Measurements from ENCODE around the gene CLEC19A.

CLEC19A gene

DNA sequence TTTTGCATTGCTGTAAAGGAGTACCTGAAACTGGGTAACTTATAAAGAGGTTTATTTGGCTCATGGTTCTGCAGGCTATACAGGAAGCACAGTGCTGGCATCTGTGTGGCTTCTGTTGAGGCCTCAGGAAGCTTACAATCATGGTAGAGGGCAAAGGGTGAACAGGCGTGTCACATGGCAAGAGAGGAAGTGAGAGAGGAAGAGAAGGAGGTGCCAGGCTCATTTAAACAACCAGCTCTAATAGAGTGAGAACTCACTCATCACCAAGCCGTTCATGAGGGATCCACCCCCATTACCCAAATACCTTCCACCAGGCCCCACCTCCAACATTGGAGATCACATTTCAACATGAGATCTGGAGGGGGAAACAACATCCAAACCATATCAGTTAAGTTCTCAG lies 16.4 kb upstream of the CLEC19A start:
- Mint-ChIP-seq H3K4me3 (no peak overlapping the region), H3K9me3 (peaks cover 18% of the 10 kb centered on the region), H3K27me3 (no peaks in the 10 kb centered on the region), H3K4me1 (peaks cover 6% of the 10 kb centered on the region), H3K27ac (no peak overlapping the region), H3K36me3 (peaks cover 52% of the 10 kb centered on the region)
- ATAC-seq, result no peak

DNA sequence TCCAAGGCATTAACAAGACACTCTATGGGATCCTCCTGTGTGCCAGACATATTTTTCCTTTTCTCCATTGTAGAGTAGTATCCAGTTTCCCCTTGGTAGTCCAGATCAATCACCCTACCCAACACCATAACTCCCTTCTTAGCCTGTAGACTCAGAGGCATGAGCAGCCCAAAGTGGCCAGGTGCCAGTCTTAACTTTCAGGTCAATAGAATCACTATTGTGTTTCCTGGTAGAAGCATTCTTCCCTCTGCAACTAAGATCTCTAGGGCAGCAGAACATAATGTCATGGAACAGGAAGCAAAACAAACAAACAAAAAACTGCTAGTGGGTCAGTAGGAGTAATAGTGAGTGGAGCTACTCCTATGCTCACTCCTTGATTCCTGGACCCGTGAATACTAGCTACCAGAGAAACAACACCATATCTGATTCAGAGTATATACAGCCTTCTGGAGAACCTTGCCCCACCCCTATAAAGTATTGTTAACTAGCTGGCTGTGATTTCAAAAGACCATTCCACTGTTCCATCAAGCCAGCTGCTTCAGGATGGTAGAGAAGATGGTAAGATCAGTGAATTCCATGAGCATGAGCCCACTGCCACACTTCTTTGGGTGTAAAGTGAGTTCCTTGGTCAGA lies 11.2 kb upstream of the CLEC19A start:
- Mint-ChIP-seq H3K27me3 (no peaks in the 10 kb centered on the region), H3K4me1 (peaks cover under 1% of the 10 kb centered on the region), H3K9me3 (peaks cover 1% of the 10 kb centered on the region), H3K27ac (no peak overlapping the region), H3K4me3 (no peak overlapping the region), H3K36me3 (peaks cover under 1% of the 10 kb centered on the region)
- no peak for ATAC-seq

DNA sequence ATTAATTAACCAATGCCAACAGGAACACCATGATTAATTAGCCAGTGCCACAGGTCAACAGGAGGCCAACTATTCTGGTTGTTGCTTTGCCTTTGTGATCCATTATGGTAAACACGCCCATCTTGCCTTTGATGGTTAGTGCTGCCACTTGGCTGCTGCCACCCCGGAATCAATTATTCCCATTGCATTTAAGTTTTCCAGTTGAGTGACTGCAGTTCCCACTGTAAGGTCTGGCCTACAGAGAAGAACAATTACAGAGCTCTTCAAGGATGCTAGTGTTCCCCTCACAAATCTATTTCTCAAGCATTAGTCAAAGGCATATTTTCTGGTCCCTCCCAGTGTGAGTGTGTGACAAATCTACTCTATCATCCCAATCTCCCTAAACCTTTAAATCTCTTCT lies 7.1 kb upstream of the CLEC19A start:
- Mint-ChIP-seq H3K36me3 (no peaks in the 10 kb centered on the region), H3K9me3 (no peaks in the 10 kb centered on the region), H3K27ac (no peak overlapping the region), H3K4me1 (peaks cover under 1% of the 10 kb centered on the region), H3K27me3 (no peaks in the 10 kb centered on the region), H3K4me3 (no peak overlapping the region)
- ATAC-seq, result no peak

- no peaks in the 10 kb centered on the region for H3K36me3 Mint-ChIP-seq
- H3K4me3 Mint-ChIP-seq, result no peak overlapping the region
- H3K4me1 Mint-ChIP-seq, result peaks cover 12% of the 10 kb centered on the region
- no peaks in the 10 kb centered on the region for H3K27me3 Mint-ChIP-seq
- ATAC-seq, result no peak
- H3K27ac Mint-ChIP-seq, result peak overlapping the region; percentile 23
- H3K9me3 Mint-ChIP-seq, result no peaks in the 10 kb centered on the region
Observed at GRCh38 chr16:19281246-19281645, 4.3 kb upstream of the CLEC19A start.

DNA sequence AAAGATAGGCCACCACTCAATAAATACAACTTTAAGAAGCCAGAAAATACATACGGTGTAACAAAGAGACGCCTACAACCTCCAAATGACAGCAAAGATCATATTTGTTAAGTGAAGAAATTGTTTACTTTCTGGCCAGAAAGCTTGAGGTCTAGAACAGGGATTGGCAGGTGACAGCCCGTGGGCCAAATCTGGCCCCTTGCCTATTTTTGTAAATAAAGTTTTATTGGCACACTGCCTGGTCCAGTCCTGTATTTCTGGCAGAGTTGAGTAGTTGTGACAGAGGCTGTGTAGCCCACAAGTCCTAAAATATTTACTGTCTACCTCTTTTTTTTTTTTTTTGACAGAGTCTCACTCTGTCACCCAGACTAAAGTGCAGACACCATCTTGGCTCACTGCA lies 3.4 kb upstream of the CLEC19A start:
- no peaks in the 10 kb centered on the region for H3K36me3 Mint-ChIP-seq
- peak overlapping the region; percentile 23 for H3K27ac Mint-ChIP-seq
- H3K4me1 Mint-ChIP-seq, result peaks cover 12% of the 10 kb centered on the region
- H3K27me3 Mint-ChIP-seq, result no peaks in the 10 kb centered on the region
- no peak overlapping the region for H3K4me3 Mint-ChIP-seq
- ATAC-seq, result no peak
- H3K9me3 Mint-ChIP-seq, result no peaks in the 10 kb centered on the region

DNA sequence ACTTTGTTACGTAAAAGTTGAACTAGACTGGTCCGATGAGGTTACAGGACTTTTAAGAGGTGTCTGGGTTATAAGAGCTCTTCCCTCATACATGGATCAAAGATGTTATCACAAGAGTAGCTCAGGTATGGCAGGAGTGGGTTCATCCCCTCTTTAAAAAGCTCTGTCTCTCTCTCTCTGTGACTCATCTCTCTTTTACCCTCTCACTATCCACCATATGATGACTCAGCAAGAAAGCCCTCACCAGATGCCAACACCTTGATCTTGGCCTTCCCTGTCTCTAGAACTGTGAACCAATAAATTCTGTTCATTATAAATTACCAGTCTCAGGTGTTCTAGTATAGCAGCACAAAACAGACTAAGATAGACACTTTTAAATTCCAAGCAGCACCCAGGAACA lies 1.9 kb upstream of the CLEC19A start:
- no peak for ATAC-seq
- H3K4me1 Mint-ChIP-seq, result peaks cover 12% of the 10 kb centered on the region

GRCh38 chr16:19284207-19284606 lies 1.3 kb upstream of the CLEC19A start:
- Mint-ChIP-seq H3K4me3 (no peak overlapping the region), H3K27me3 (no peaks in the 10 kb centered on the region), H3K36me3 (no peaks in the 10 kb centered on the region), H3K9me3 (no peaks in the 10 kb centered on the region), H3K4me1 (peaks cover 12% of the 10 kb centered on the region), H3K27ac (no peak overlapping the region)
- ATAC-seq, result peak; percentile 83

More for the DNA sequence above, 1.9 kb upstream of the CLEC19A start:
- no peaks in the 10 kb centered on the region for H3K9me3 Mint-ChIP-seq
- H3K4me3 Mint-ChIP-seq, result no peak overlapping the region
- H3K27ac Mint-ChIP-seq, result no peak overlapping the region
- no peaks in the 10 kb centered on the region for H3K27me3 Mint-ChIP-seq
- no peaks in the 10 kb centered on the region for H3K36me3 Mint-ChIP-seq

DNA sequence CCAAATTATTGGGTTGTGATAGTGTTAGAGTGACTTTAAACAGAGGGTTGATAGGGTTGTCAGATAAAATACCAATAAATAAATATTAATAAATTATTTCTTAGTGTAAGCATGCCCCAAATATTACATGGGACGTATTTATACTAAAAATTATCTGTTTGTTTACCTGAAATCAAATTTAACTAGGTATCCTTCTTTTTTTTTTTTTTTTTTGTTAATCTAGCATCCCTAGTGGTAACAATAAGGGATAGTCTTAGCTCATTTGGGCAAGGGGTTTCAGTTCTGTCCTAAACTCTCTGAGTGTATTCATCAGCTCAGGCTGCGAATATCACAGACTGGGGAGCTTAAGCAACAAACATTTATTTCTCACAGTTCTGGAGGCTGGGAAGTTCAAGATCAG lies 1.3 kb downstream of the CLEC19A start:
- Mint-ChIP-seq H3K4me1 (peaks cover 28% of the 10 kb centered on the region), H3K27ac (no peak overlapping the region), H3K4me3 (no peak overlapping the region), H3K27me3 (peaks cover 9% of the 10 kb centered on the region), H3K9me3 (no peaks in the 10 kb centered on the region), H3K36me3 (no peaks in the 10 kb centered on the region)
- ATAC-seq, result no peak

DNA sequence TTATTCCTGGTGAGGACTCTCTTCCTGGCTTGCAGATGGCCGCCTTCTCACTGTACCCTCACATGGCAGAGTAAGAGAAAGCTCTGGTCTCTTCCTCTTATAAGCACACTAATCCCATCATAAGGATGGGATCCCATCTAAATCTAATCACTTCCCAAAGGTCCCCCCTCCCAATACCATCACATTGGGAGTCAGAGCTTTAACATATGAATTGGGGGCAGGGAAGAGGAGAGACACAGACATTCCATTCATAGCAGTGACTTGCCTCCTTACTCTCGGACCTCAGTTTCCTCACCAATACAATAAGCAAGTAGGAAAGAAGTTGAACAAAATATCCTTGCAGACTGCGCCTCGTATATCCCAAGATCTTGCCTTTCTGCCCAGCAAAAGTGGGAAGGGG lies 1.7 kb downstream of the CLEC19A start:
- no peak for ATAC-seq
- no peak overlapping the region for H3K27ac Mint-ChIP-seq
- no peak overlapping the region for H3K4me3 Mint-ChIP-seq
- no peaks in the 10 kb centered on the region for H3K36me3 Mint-ChIP-seq
- H3K4me1 Mint-ChIP-seq, result peaks cover 29% of the 10 kb centered on the region
- peaks cover 9% of the 10 kb centered on the region for H3K27me3 Mint-ChIP-seq
- no peaks in the 10 kb centered on the region for H3K9me3 Mint-ChIP-seq

DNA sequence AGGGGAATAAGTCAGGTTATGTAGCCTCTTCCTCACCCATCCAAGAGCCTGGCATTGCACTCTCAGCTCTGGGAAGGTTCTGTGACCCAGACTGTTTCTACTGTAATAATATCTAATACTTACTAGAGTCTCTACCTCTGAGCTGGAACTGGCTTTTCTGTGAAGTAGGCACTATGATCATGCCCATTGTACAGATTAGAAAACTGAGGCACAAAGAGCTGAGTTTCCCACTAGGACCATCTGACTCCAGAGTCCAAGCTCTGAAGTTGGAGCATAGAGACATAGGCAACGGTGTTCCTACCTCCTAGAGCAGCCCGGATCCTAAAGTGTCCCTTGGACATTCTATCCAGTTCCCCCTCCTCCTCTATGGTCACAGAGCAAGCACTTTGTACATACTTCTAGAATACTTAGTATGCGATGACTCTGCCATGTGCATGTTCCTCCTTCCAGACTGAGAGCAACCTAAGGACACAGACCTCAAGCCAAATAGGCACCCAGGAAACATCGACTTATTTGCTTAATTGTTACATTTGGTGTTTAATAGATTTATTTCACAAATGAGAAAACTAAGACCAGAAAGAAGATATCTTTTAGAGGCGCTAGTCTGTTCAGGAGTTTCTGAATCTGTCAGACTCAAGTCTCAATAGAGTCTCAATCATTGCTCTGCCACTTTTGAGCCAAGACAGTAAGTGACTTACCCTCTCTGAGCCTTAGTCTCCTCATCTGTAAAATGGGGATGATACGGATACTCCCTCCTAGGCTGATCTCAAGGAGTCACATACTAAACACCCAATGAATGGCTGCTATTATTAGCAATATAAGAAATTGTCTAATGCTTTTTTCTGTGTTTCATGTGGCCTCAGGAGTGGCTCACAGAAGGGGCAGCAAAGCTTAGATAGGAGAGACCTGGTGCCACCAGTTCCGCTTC lies 3.6 kb downstream of the CLEC19A start:
- ATAC-seq, result no peak
- Mint-ChIP-seq H3K36me3 (no peaks in the 10 kb centered on the region), H3K4me1 (peaks cover 38% of the 10 kb centered on the region), H3K9me3 (no peaks in the 10 kb centered on the region), H3K27ac (peak overlapping the region; percentile 40), H3K4me3 (no peak overlapping the region), H3K27me3 (peaks cover 9% of the 10 kb centered on the region)

- no peaks in the 10 kb centered on the region for H3K36me3 Mint-ChIP-seq
- peaks cover 9% of the 10 kb centered on the region for H3K27me3 Mint-ChIP-seq
- peak overlapping the region; percentile 40 for H3K27ac Mint-ChIP-seq
- no peak overlapping the region for H3K4me3 Mint-ChIP-seq
- peaks cover 41% of the 10 kb centered on the region for H3K4me1 Mint-ChIP-seq
- no peaks in the 10 kb centered on the region for H3K9me3 Mint-ChIP-seq
- ATAC-seq, result no peak
Observed at GRCh38 chr16:19289811-19290485, 4.4 kb downstream of the CLEC19A start.

DNA sequence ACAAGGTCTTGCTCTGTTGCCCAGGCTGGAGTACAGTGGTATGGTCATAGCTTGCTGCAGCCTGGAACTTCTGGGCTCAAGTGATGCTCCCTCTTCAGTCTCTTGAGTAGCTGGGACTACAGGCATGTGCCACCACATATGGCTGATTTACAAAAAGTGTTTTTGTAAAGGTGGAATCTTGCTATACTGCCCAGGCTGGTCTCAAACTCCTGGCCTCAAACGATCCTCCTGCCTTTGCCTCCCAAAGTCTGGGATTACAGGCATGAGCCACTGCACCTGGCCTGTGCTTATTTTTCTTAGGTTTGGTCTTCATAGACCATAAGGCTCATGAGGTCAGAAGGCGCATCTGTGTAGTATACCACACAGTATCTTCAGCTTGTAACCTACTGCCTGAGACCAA lies 5.3 kb downstream of the CLEC19A start:
- Mint-ChIP-seq H3K27ac (peak overlapping the region; percentile 40), H3K9me3 (no peaks in the 10 kb centered on the region)
- ATAC-seq, result no peak

GRCh38 chr16:19291475-19291874 lies 5.9 kb downstream of the CLEC19A start:
- H3K36me3 Mint-ChIP-seq, result no peaks in the 10 kb centered on the region
- no peak overlapping the region for H3K4me3 Mint-ChIP-seq
- no peak for ATAC-seq
- H3K27me3 Mint-ChIP-seq, result peaks cover 9% of the 10 kb centered on the region
- H3K9me3 Mint-ChIP-seq, result no peaks in the 10 kb centered on the region
- H3K27ac Mint-ChIP-seq, result peak overlapping the region; percentile 40
- H3K4me1 Mint-ChIP-seq, result peaks cover 47% of the 10 kb centered on the region

More for the DNA sequence above, 5.3 kb downstream of the CLEC19A start:
- H3K4me1 Mint-ChIP-seq, result peaks cover 47% of the 10 kb centered on the region
- H3K4me3 Mint-ChIP-seq, result no peak overlapping the region
- H3K36me3 Mint-ChIP-seq, result no peaks in the 10 kb centered on the region
- H3K27me3 Mint-ChIP-seq, result peaks cover 9% of the 10 kb centered on the region

DNA sequence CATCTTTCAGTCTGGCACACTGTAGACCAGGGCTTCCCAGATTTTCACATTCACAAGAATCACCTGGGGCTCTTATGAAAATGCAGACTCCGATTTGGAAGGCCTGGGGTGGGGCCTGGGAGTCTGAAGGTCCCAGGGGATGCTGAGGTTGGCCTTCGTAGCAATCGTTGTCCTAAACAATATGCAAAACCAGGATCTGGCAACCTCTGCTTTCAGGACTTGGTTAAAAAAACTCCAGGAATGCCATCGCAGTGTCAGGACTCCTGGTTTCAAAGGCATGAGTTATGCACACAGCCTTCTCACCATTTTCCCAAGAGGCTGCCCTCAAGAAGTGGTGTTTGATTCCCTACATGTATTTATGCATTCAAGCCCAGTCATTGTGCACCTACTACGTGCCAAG lies 6.7 kb downstream of the CLEC19A start:
- no peak for ATAC-seq
- no peak overlapping the region for H3K4me3 Mint-ChIP-seq

GRCh38 chr16:19294156-19294649 lies 8.7 kb downstream of the CLEC19A start:
- Mint-ChIP-seq H3K27me3 (peaks cover 9% of the 10 kb centered on the region), H3K27ac (peak overlapping the region; percentile 83)
- peak; percentile 99 for ATAC-seq

More for the DNA sequence above, 6.7 kb downstream of the CLEC19A start:
- Mint-ChIP-seq H3K9me3 (no peaks in the 10 kb centered on the region), H3K27ac (peak overlapping the region; percentile 83), H3K27me3 (peaks cover 9% of the 10 kb centered on the region), H3K36me3 (no peaks in the 10 kb centered on the region), H3K4me1 (peaks cover 47% of the 10 kb centered on the region)

More at GRCh38 chr16:19294156-19294649, 8.7 kb downstream of the CLEC19A start:
- Mint-ChIP-seq H3K9me3 (no peaks in the 10 kb centered on the region), H3K4me3 (peak overlapping the region; percentile 19), H3K4me1 (peaks cover 47% of the 10 kb centered on the region), H3K36me3 (no peaks in the 10 kb centered on the region)

Measured in stimulated activated memory B cell treated with anti-CD40 and anti-IgM and Interleukin-4, amounts not matched to agents 10 μg/mL and 1 μg/mL and 100 μg/mL, for 72 hours (primary cell).